H1 (cell line): ENCODE measurements around the gene ST6GALNAC3. TPM values are rescaled to one million over a fixed set of nuclear protein-coding genes. Genes with fewer than 3 reads are reported as not detected.

ENCODE experiments used
- CTCF ChIA-PET: fragments of 300-600 bp; sonication (Branson Sonifier 250); formaldehyde crosslinking; loops from one replicate; lab custom pipeline; 2021; ENCODE audit not compliant: partially characterized antibody; lab: Charles Lee
- POLR2A ChIA-PET: fragments of 300-600 bp; sonication (Branson Sonifier 250); formaldehyde crosslinking; loops from one replicate; lab custom pipeline; 2021; ENCODE audit warnings: inconsistent platforms; ENCODE audit not compliant: partially characterized antibody; lab: Charles Lee
- DNase-seq, 2 experiments: peaks; one replicate each; pipeline versions ENCODE4 v3.0.0 to v3.0.0-alpha.2; 2010 to 2022; ENCODE audit warnings: low spot score in 2 of 2, low read depth in 1 of 2, mixed read lengths in 1 of 2
- FAIRE-seq: peaks from 2 replicates; lab custom pipeline; 2011; peaks lifted over from hg19 to GRCh38; lab: Jason Lieb, UNC
- H2AFZ ChIP-seq: 2 replicates; pipeline ENCODE4 v1.8.1; 2012; ENCODE audit warnings: low read length, inconsistent platforms
- H2AK5ac ChIP-seq: 2 replicates; pipeline ENCODE4 v1.6.1; 2013; ENCODE audit warnings: low read depth, low read length
- H2BK120ac ChIP-seq: replicated peaks from 2 replicates; pipeline ENCODE3; 2013; ENCODE audit warnings: low read depth, low read length, inconsistent platforms
- H2BK12ac ChIP-seq: 2 replicates; pipeline ENCODE4 v1.6.1; 2013; ENCODE audit warnings: low read depth, low read length
- H2BK15ac ChIP-seq: 2 replicates; pipeline ENCODE4 v1.6.1; 2013; ENCODE audit warnings: low read length
- H2BK20ac ChIP-seq: 2 replicates; pipeline ENCODE4 v1.6.1; 2013; ENCODE audit warnings: low read length
- H2BK5ac ChIP-seq: 2 replicates; pipeline ENCODE4 v1.6.1; 2013; ENCODE audit warnings: low read depth, low read length
- H3K14ac ChIP-seq: 2 replicates; pipeline ENCODE4 v1.6.1; 2013; ENCODE audit warnings: inconsistent platforms; ENCODE audit not compliant: insufficient read length
- H3K18ac ChIP-seq: 2 replicates; pipeline ENCODE4 v1.6.1; 2013; ENCODE audit warnings: low read length; ENCODE audit errors: extremely low read depth
- H3K23ac ChIP-seq: 2 replicates; pipeline ENCODE4 v1.6.1; 2013; ENCODE audit warnings: inconsistent platforms; ENCODE audit not compliant: insufficient read length
- H3K23me2 ChIP-seq: 2 replicates; pipeline ENCODE4 v1.6.1; 2013; ENCODE audit warnings: low read depth, low read length
- H3K27ac ChIP-seq: 2 replicates; pipeline ENCODE4 v1.6.1; 2011; ENCODE audit warnings: low read depth, low read length, inconsistent platforms
- H3K27me3 ChIP-seq, 4 experiments: replicated peaks in 1 of 4; 1 replicate in 1 of 4; 2 replicates in 3 of 4; pipeline versions ENCODE4 v1.6.1 to v1.8.1; 2011 to 2013; ENCODE audit warnings: low read length in 3 of 4, mild to moderate bottlenecking in 3 of 4, inconsistent platforms in 2 of 4, mixed read lengths in 2 of 4, moderate library complexity in 1 of 4; ENCODE audit not compliant: control insufficient read depth in 3 of 4, insufficient read depth in 3 of 4; ENCODE audit errors: extremely low read depth in 1 of 4
- H3K36me3 ChIP-seq, 4 experiments: 2 replicates each; pipeline versions ENCODE4 v1.6.1 to v1.8.1; 2011 to 2013; ENCODE audit warnings: mild to moderate bottlenecking in 4 of 4, low read length in 3 of 4, moderate library complexity in 2 of 4, control low read depth in 1 of 4, inconsistent platforms in 1 of 4; ENCODE audit not compliant: insufficient read depth in 4 of 4, control insufficient read depth in 2 of 4
- H3K4ac ChIP-seq: replicated peaks from 2 replicates; pipeline ENCODE3; 2013; ENCODE audit warnings: low read length, low read depth, mixed read lengths, inconsistent platforms; ENCODE audit not compliant: insufficient read length
- H3K4me1 ChIP-seq, 4 experiments: replicated peaks in 1 of 4; 1 replicate in 1 of 4; 2 replicates in 3 of 4; pipeline versions ENCODE4 v1.6.1 to v1.8.1; 2011 to 2013; ENCODE audit warnings: low read length in 3 of 4, inconsistent platforms in 2 of 4, mixed read lengths in 1 of 4; ENCODE audit not compliant: insufficient read depth in 4 of 4, control insufficient read depth in 3 of 4
- H3K4me2 ChIP-seq, 2 experiments: 2 replicates each; pipeline versions ENCODE4 v1.6.1 to v1.8.1; 2011 to 2013; ENCODE audit warnings: low read depth in 2 of 2, low read length in 2 of 2, control low read depth in 1 of 2, inconsistent platforms in 1 of 2, mild to moderate bottlenecking in 1 of 2; ENCODE audit not compliant: insufficient read depth in 1 of 2
- H3K4me3 ChIP-seq, 4 experiments: fragments of 200-600, 300-600 bp in 1 of 4; sonication (generic), shearing (Covaris generic), sonication (Bioruptor Twin) in 1 of 4; 2 replicates each; pipeline versions ENCODE4 v1.5.1 to v1.8.1; 2011 to 2016; ENCODE audit warnings: low read length in 4 of 4, low read depth in 3 of 4, control low read depth in 2 of 4, inconsistent platforms in 2 of 4, mild to moderate bottlenecking in 2 of 4, mixed read lengths in 1 of 4, moderate library complexity in 1 of 4; ENCODE audit not compliant: insufficient read depth in 2 of 4; ENCODE audit errors: extremely low read depth in 1 of 4
- H3K56ac ChIP-seq: replicated peaks from 2 replicates; pipeline ENCODE3; 2013; ENCODE audit warnings: low read depth, mild to moderate bottlenecking, mixed read lengths, low read length, inconsistent platforms; ENCODE audit not compliant: insufficient read length
- H3K79me1 ChIP-seq: 2 replicates; pipeline ENCODE4 v1.6.1; 2013; ENCODE audit warnings: low read depth, low read length, control low read depth
- H3K79me2 ChIP-seq, 2 experiments: 2 replicates each; pipeline versions ENCODE4 v1.6.1 to v1.8.1; 2012 to 2013; ENCODE audit warnings: low read length in 2 of 2, mild to moderate bottlenecking in 2 of 2, inconsistent platforms in 1 of 2; ENCODE audit not compliant: insufficient read depth in 2 of 2, control insufficient read depth in 1 of 2
- H3K9ac ChIP-seq, 4 experiments: replicated peaks in 1 of 4; 1 replicate in 1 of 4; 2 replicates in 3 of 4; pipeline versions ENCODE4 v1.6.1 to v1.8.1; 2011 to 2013; ENCODE audit warnings: low read depth in 3 of 4, low read length in 3 of 4, control low read depth in 2 of 4, mild to moderate bottlenecking in 2 of 4, moderate library complexity in 2 of 4, inconsistent platforms in 1 of 4; ENCODE audit errors: extremely low read depth in 1 of 4
- H3K9me3 ChIP-seq, 2 experiments: 2 replicates each; pipeline versions ENCODE4 v1.6.1 to v1.8.1; 2012 to 2013; ENCODE audit warnings: mild to moderate bottlenecking in 2 of 2, moderate library complexity in 2 of 2, control low read depth in 1 of 2, inconsistent platforms in 1 of 2, low read depth in 1 of 2, low read length in 1 of 2, mixed read lengths in 1 of 2; ENCODE audit not compliant: insufficient read depth in 2 of 2
- H4K20me1 ChIP-seq, 2 experiments: replicated peaks in 1 of 2; 2 replicates each; pipeline versions ENCODE3 to v1.8.1; 2011 to 2013; ENCODE audit warnings: inconsistent platforms in 2 of 2, low read length in 2 of 2, mild to moderate bottlenecking in 1 of 2; ENCODE audit not compliant: insufficient read depth in 2 of 2, control insufficient read depth in 1 of 2
- H4K5ac ChIP-seq: 2 replicates; pipeline ENCODE4 v1.6.1; 2013; ENCODE audit warnings: low read length, low read depth, mixed read lengths, inconsistent platforms; ENCODE audit not compliant: insufficient read length
- H4K8ac ChIP-seq: 2 replicates; pipeline ENCODE4 v1.8.0; 2013; ENCODE audit warnings: mild to moderate bottlenecking, moderate library complexity, low read length, inconsistent platforms; ENCODE audit not compliant: insufficient read depth; ENCODE audit errors: extremely low read depth
- H4K91ac ChIP-seq: replicated peaks from 2 replicates; pipeline ENCODE3; 2013; ENCODE audit warnings: low read length, mixed read lengths, inconsistent platforms; ENCODE audit not compliant: insufficient read length
- GTF2F1 ChIP-seq: IDR thresholded peaks from 2 replicates; pipeline ENCODE4 v1.6.1; 2012; ENCODE audit warnings: low read depth, low read length, improper control_type of control experiment, borderline replicate concordance
- RBBP5 ChIP-seq: IDR thresholded peaks from 2 replicates; pipeline ENCODE4 v1.7.1; 2012; ENCODE audit warnings: low read depth, mild to moderate bottlenecking, inconsistent platforms, low read length, moderate library complexity, borderline replicate concordance
- TAF7 ChIP-seq: optimal IDR thresholded peaks from 2 replicates; pipeline ENCODE3; 2011; ENCODE audit warnings: low read depth, mild to moderate bottlenecking, inconsistent platforms, low read length, moderate library complexity, borderline replicate concordance
- WGBS, 2 experiments: shearing (Covaris generic) in 1 of 2; methylation state at CpG; one replicate each; pipeline versions ENCODE4 v1.1.6 to v1.1.7; 2013 to 2015; ENCODE audit warnings: low lambda C conversion rate in 2 of 2, mixed read lengths in 2 of 2, inconsistent platforms in 1 of 2, low coverage in 1 of 2, missing lambda C conversion rate in 1 of 2; ENCODE audit not compliant: insufficient replicate concordance in 2 of 2, insufficient coverage in 1 of 2, insufficient read length in 1 of 2; ENCODE audit errors: extremely low coverage in 1 of 2, missing lambda C conversion rate in 1 of 2; 5-methylcytosine and 5-hydroxymethylcytosine counted together
- polyA plus RNA-seq, 7 experiments: library from polyadenylated mRNA; depleted of rRNA in 3 of 7; stranded (reverse) in 5 of 7; unstranded in 2 of 7; fragments of >200 nt in 5 of 7; fragments of 200-250 nt in 2 of 7; gene quantifications; 1 replicate in 5 of 7; 2 replicates in 1 of 7; 4 replicates in 1 of 7; pipeline versions ENCODE4 v1.2.1 to v1.2.3, GENCODE V29; 2011 to 2013; ENCODE audit warnings: missing spikeins in 2 of 7, mixed read lengths in 2 of 7
- total RNA-seq: library from RNA; stranded (reverse); fragmentation: NEBNext Ultra II Directional; extraction: Animal tissue kit (Norgen Biotek cat#: 25700); gene quantifications from 2 replicates; pipeline ENCODE4 v1.2.1, GENCODE V29; 2021

The ST6GALNAC3 gene
- total and polyA plus RNA-seq, 2 of the 8 experiments (the other 6 are each of a cell fraction or from before 2014, with no cell fraction given) = 4.9 to 19.0 TPM

GRCh38 chr1:76669624-76670315 is 595.2 kb downstream of the ST6GALNAC3 start:
- Histone ChIP-seq H3K4ac (no peak overlapping the region), H3K23ac (no peak overlapping the region), H3K23me2 (no peaks in the 10 kb centered on the region), H3K27ac (no peak overlapping the region), H2BK120ac (no peak overlapping the region), H2AK5ac (no peak overlapping the region), H3K4me2 (no peak overlapping the region), H4K5ac (no peak overlapping the region), H3K36me3 (no peaks in the 10 kb centered on the region), H3K4me3 (no peak overlapping the region), H3K18ac (no peak overlapping the region), H2BK15ac (no peak overlapping the region), H2BK5ac (no peak overlapping the region), H3K14ac (no peak overlapping the region), H4K91ac (no peak overlapping the region), H4K20me1 (no peaks in the 10 kb centered on the region), H2BK20ac (no peak overlapping the region), H3K56ac (no peak overlapping the region), H3K9me3 (no peaks in the 10 kb centered on the region), H2AFZ (no peak overlapping the region), H2BK12ac (no peak overlapping the region), H3K9ac (no peak overlapping the region), H3K4me1 (no peaks in the 10 kb centered on the region), H3K79me2 (no peaks in the 10 kb centered on the region), H4K8ac (no peak overlapping the region), H3K79me1 (no peaks in the 10 kb centered on the region), H3K27me3 (no peaks in the 10 kb centered on the region)
- no peak for TF ChIP-seq RBBP5
- no peak for TF ChIP-seq GTF2F1
- TF ChIP-seq TAF7 = no peak
- 82% methylated on average over 3 of the region's 3 CpGs; no CpG with 5 or more reads in 1 of the 2 experiments for WGBS, 2 experiments
- CTCF ChIA-PET = interaction anchor here (0.7 kb wide), 1 partner anchor 11 kb away, joined by 3 read pairs; no protein-coding TSS in a partner anchor
- no peak for FAIRE-seq
- no peak for DNase-seq
- POLR2A ChIA-PET = no interaction called here
